HEK293T (cell line): Measurements from ENCODE around the gene ELOB.

Experiments used
- ARNT ChIP-seq: fragments of 450-650 bp; IDR thresholded peaks from 2 replicates; pipeline ENCODE4 v1.6.1; 2017; ENCODE audit warnings: mild to moderate bottlenecking
- BHLHE40 ChIP-seq: fragments of 450-650 bp; IDR thresholded peaks from 2 replicates; pipeline ENCODE4 v1.6.1; 2016; ENCODE audit warnings: mild to moderate bottlenecking, moderate library complexity, borderline replicate concordance
- HDGF ChIP-seq: fragments of 450-650 bp; IDR thresholded peaks from 2 replicates; pipeline ENCODE4 v1.6.1; 2017; ENCODE audit warnings: antibody characterized with exemption, borderline replicate concordance

DNA sequence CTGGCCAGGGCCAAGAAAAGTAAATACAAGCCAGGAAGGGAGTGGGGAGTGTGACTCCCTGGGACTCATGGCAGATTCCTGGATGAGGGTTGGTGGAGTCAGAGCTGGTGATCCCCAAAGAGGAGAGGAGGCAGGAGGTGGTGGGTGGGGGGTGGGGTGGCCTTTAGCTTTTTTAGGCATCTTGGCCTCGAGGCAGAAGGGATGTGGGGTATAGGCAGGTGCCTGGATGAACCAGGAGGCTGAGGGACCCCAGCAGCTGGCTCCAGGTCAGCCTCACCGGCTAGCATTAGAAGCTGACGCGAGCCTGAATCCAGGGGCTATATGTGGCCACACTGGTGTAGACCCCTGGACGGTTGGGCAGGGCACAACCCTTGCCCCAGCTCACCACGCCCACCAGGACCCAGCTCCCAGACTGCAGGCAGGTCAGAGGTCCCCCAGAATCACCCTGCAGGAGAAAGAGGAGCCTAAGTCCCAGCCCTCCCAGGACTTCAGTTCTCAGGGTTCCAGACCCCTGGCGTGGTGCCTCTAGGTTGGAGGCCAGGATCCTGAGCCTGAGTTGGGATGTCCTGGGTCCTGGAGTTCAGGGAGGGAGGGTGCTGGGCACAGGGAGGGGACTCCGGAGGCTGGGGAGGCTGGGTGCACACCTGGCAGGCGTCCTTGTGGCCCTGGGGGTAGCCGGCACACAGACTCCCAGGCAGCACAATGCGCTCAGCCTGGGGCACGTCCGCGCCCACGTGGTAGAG, 7.4 kb upstream of the ELOB start:
- TF ChIP-seq ARNT (no peak), BHLHE40 (no peak), HDGF (no peak)
